Left lung (tissue), 10 donors: ENCODE data around the gene GRK4. TPM values are rescaled to one million over a fixed set of nuclear protein-coding genes. Genes with fewer than 3 reads are reported as not detected.

Experiments used
- ATAC-seq: fragments of 200-7000 bp; cut with Tn5 transposase; one replicate; pipeline ENCODE4 v1.9.1; 2020; ENCODE audit warnings: moderate library complexity
- DNase-seq, 4 donors: peaks; one replicate each; pipeline ENCODE4 v3.0.0-alpha.2; 2013 to 2020
- H3K27ac ChIP-seq, 2 donors: fragments of 200-600 bp; sonication (generic) in 1 of 2; one replicate each; pipeline versions ENCODE4 v1.5.0 to v1.8.0; 2020 to 2021
- H3K27me3 ChIP-seq, 2 donors: fragments of 200-600 bp; sonication (generic) in 1 of 2; one replicate each; pipeline versions ENCODE4 v1.5.0 to v1.8.0; 2020 to 2021
- H3K36me3 ChIP-seq, 2 donors: fragments of 200-600 bp; sonication (generic) in 1 of 2; one replicate each; pipeline versions ENCODE4 v1.5.0 to v1.8.0; 2020 to 2021
- H3K4me1 ChIP-seq, 2 donors: fragments of 200-600 bp; one replicate each; pipeline ENCODE4 v1.8.0; 2021
- H3K4me3 ChIP-seq, 2 donors: fragments of 200-600 bp; sonication (generic) in 1 of 2; one replicate each; pipeline versions ENCODE4 v1.5.0 to v1.8.0; 2020 to 2021; ENCODE audit warnings: mild to moderate bottlenecking in 1 of 2
- H3K9me3 ChIP-seq, 2 donors: fragments of 200-600 bp; sonication (generic) in 1 of 2; one replicate each; pipeline versions ENCODE4 v1.5.0 to v1.8.0; 2020 to 2021
- CTCF ChIP-seq, 2 donors: fragments of 200-600 bp; sonication (generic) in 1 of 2; IDR thresholded peaks; one replicate each; pipeline versions ENCODE4 v1.5.0 to v1.8.0; 2021; ENCODE audit warnings: antibody characterized with exemption in 2 of 2
- intact Hi-C, 2 donors: fragments of 100-400 bp; cut with DNase I; formaldehyde crosslinking; loops; one replicate each; pipeline versions ENCODE4 v1.11.2 to v1.14.2; 2022
- polyA plus RNA-seq, 6 donors: library from polyadenylated mRNA; unstranded; fragments of 120-200 nt; gene quantifications; one replicate each; pipeline ENCODE4 v1.2.1, GENCODE V29; 2013; ENCODE audit not compliant: insufficient read length in 6 of 6
- total RNA-seq, 2 donors: library from RNA; stranded (reverse); fragmentation: NEBNext Ultra II Directional; extraction: Animal tissue kit (Norgen Biotek cat#: 25700); gene quantifications; one replicate each; pipeline ENCODE4 v1.2.1, GENCODE V29; 2021
- donor health status: DM: no; HTN: yes; CAD: no.
- donor health status: DM: no; HTN: no; CAD: no.

Gene GRK4
- total and polyA plus RNA-seq, 8 donors = 5.3 to 23.0 (median 15.9) TPM

- DNase-seq (no peak), ATAC-seq (no peak)
- no peak for TF ChIP-seq CTCF (IDR thresholded peaks at IDR 0.05)
- Histone ChIP-seq H3K27me3 (no peaks in the 10 kb centered on the region), H3K36me3 (peaks cover 0 to 20% of the 10 kb centered on the region in 2 donors), H3K27ac (peak overlapping the region in 1 of 2 donors; percentile 89), H3K4me1 (peaks cover 10 to 42% of the 10 kb centered on the region in 2 donors), H3K9me3 (no peaks in the 10 kb centered on the region), H3K4me3 (peak overlapping the region; percentile 98 to 100)
- intact Hi-C loops = no loop called here
Measured at GRCh38 chr4:2961811-2962441, 1.4 kb upstream of the GRK4 start.

GRCh38 chr4:2962614-2963174 lies 677 bp upstream of the GRK4 start:
- Histone ChIP-seq H3K9me3 (no peaks in the 10 kb centered on the region), H3K4me3 (peak overlapping the region; percentile 98 to 100), H3K27me3 (no peaks in the 10 kb centered on the region), H3K36me3 (peaks cover 0 to 13% of the 10 kb centered on the region in 2 donors), H3K27ac (peak overlapping the region; percentile 81 to 89), H3K4me1 (peaks cover 10 to 42% of the 10 kb centered on the region in 2 donors)
- intact Hi-C loops = no loop called here
- ATAC-seq (peak; percentile 55), DNase-seq (no peak)
- no peak for TF ChIP-seq CTCF (IDR thresholded peaks at IDR 0.05)

GRCh38 chr4:2963966-2964471 lies 648 bp downstream of the GRK4 start:
- peak; percentile 58 for ATAC-seq
- Histone ChIP-seq H3K4me1 (peaks cover 10 to 37% of the 10 kb centered on the region in 2 donors), H3K27me3 (no peaks in the 10 kb centered on the region), H3K9me3 (no peaks in the 10 kb centered on the region), H3K36me3 (peaks cover 0 to 4% of the 10 kb centered on the region in 2 donors), H3K27ac (peak overlapping the region; percentile 69 to 89), H3K4me3 (peak overlapping the region; percentile 98 to 100)
- peak in 2 of 4 donors; percentile 62 to 91 for DNase-seq
- TF ChIP-seq CTCF (IDR thresholded peaks at IDR 0.05) = no peak
- intact Hi-C loops = no loop called here

- peaks cover 10 to 32% of the 10 kb centered on the region in 2 donors for H3K4me1 ChIP-seq
- ATAC-seq (no peak), DNase-seq (no peak)
- no peak overlapping the region for H3K27ac ChIP-seq
- no peaks in the 10 kb centered on the region for H3K9me3 ChIP-seq
- TF ChIP-seq CTCF (IDR thresholded peaks at IDR 0.05) = no peak
- peaks cover 0 to 4% of the 10 kb centered on the region in 2 donors for H3K36me3 ChIP-seq
- intact Hi-C loops = no loop called here
- no peaks in the 10 kb centered on the region for H3K27me3 ChIP-seq
- peak overlapping the region; percentile 98 to 100 for H3K4me3 ChIP-seq
Measured at GRCh38 chr4:2964706-2965258, 1.4 kb downstream of the GRK4 start.

- no peak overlapping the region for H3K4me3 ChIP-seq
- no peak overlapping the region for H3K27ac ChIP-seq
- TF ChIP-seq CTCF (IDR thresholded peaks at IDR 0.05) = no peak
- intact Hi-C loops = no loop called here
- ATAC-seq = no peak
- no peaks in the 10 kb centered on the region for H3K36me3 ChIP-seq
- no peaks in the 10 kb centered on the region for H3K27me3 ChIP-seq
- no peak for DNase-seq
- peaks cover 10 to 28% of the 10 kb centered on the region in 2 donors for H3K4me1 ChIP-seq
- no peaks in the 10 kb centered on the region for H3K9me3 ChIP-seq
Measured at GRCh38 chr4:2965262-2965661, 1.9 kb downstream of the GRK4 start.
